KMS-11 (cell line): Measurements from ENCODE around the gene ZFYVE28.

Source experiments
- H2AFZ ChIP-seq: fragments of 200-600 bp; sonication (generic); 2 replicates; pipeline ENCODE4 v1.6.1; 2016; ENCODE audit warnings: antibody characterized with exemption, mixed run types, low read depth
- H3K27ac ChIP-seq: fragments of 200-600 bp; sonication (generic); 2 replicates; pipeline ENCODE4 v1.6.1; 2016; ENCODE audit warnings: mild to moderate bottlenecking, mixed run types
- H3K27me3 ChIP-seq: fragments of 200-600 bp; sonication (generic); 2 replicates; pipeline ENCODE4 v1.6.1; 2017; ENCODE audit warnings: mild to moderate bottlenecking, low read depth, mixed run types, moderate library complexity; ENCODE audit not compliant: insufficient read depth
- H3K36me3 ChIP-seq: fragments of 200-600 bp; sonication (generic); 2 replicates; pipeline ENCODE4 v1.6.1; 2017; ENCODE audit warnings: mild to moderate bottlenecking, mixed run types; ENCODE audit not compliant: insufficient read depth
- H3K4me1 ChIP-seq: fragments of 200-600 bp; sonication (generic); 2 replicates; pipeline ENCODE4 v1.6.1; 2016; ENCODE audit warnings: mild to moderate bottlenecking, low read depth, mixed run types; ENCODE audit not compliant: poor library complexity, severe bottlenecking
- H3K4me2 ChIP-seq: fragments of 200-600 bp; sonication (generic); 2 replicates; pipeline ENCODE4 v1.7.0; 2016; ENCODE audit warnings: mild to moderate bottlenecking, mixed run types
- H3K4me3 ChIP-seq: fragments of 200-600 bp; sonication (generic); IDR thresholded peaks from 2 replicates; pipeline ENCODE4 v1.6.1; 2017; ENCODE audit warnings: low read depth, low read length, mixed read lengths; ENCODE audit not compliant: insufficient read depth
- H3K79me2 ChIP-seq: fragments of 200-600 bp; sonication (generic); 2 replicates; pipeline ENCODE4 v1.6.1; 2016; ENCODE audit warnings: low read depth, mixed run types; ENCODE audit not compliant: insufficient read depth
- H3K9ac ChIP-seq: fragments of 200-600 bp; sonication (generic); 2 replicates; pipeline ENCODE4 v1.6.1; 2016; ENCODE audit warnings: mild to moderate bottlenecking, mixed run types
- H4K20me1 ChIP-seq: fragments of 200-600 bp; sonication (generic); 2 replicates; pipeline ENCODE4 v1.6.1; 2016; ENCODE audit warnings: mild to moderate bottlenecking, mixed run types; ENCODE audit not compliant: insufficient read depth
- CTCF ChIP-seq: fragments of 200-600 bp; sonication (generic); conservative IDR thresholded peaks from 2 replicates; pipeline ENCODE4 v1.6.1; 2017; ENCODE audit warnings: low read depth, mild to moderate bottlenecking, antibody characterized with exemption, low read length, moderate library complexity, mixed read lengths

ZFYVE28 gene

GRCh38 chr4:2281575-2282343 is 136.7 kb downstream of the ZFYVE28 start:
- Histone ChIP-seq H3K79me2 (no peaks in the 10 kb centered on the region), H3K9ac (no peak overlapping the region), H3K4me2 (no peak overlapping the region), H3K27ac (no peak overlapping the region), H3K4me3 (no peak overlapping the region), H3K36me3 (no peaks in the 10 kb centered on the region), H2AFZ (no peak overlapping the region), H4K20me1 (no peaks in the 10 kb centered on the region), H3K4me1 (no peaks in the 10 kb centered on the region), H3K27me3 (no peaks in the 10 kb centered on the region)
- TF ChIP-seq CTCF: no peak

GRCh38 chr4:2280531-2281300 is 137.7 kb downstream of the ZFYVE28 start:
- Histone ChIP-seq H2AFZ (no peak overlapping the region), H3K27me3 (no peaks in the 10 kb centered on the region), H3K79me2 (no peaks in the 10 kb centered on the region), H3K9ac (no peak overlapping the region), H3K4me1 (no peaks in the 10 kb centered on the region), H3K36me3 (no peaks in the 10 kb centered on the region), H3K27ac (no peak overlapping the region), H3K4me3 (no peak overlapping the region), H3K4me2 (no peak overlapping the region), H4K20me1 (no peaks in the 10 kb centered on the region)
- no peak for TF ChIP-seq CTCF

- no peak for TF ChIP-seq CTCF
- Histone ChIP-seq H3K27me3 (no peaks in the 10 kb centered on the region), H3K27ac (no peak overlapping the region), H3K36me3 (no peaks in the 10 kb centered on the region), H3K79me2 (no peaks in the 10 kb centered on the region), H3K9ac (no peak overlapping the region), H4K20me1 (no peaks in the 10 kb centered on the region), H3K4me1 (no peaks in the 10 kb centered on the region), H2AFZ (no peak overlapping the region), H3K4me2 (no peak overlapping the region), H3K4me3 (no peak overlapping the region)
Observed at GRCh38 chr4:2277956-2278355, 140.5 kb downstream of the ZFYVE28 start.

GRCh38 chr4:2276581-2277325 is 141.7 kb downstream of the ZFYVE28 start:
- H3K4me2 ChIP-seq: no peak overlapping the region
- H4K20me1 ChIP-seq: no peaks in the 10 kb centered on the region
- no peak overlapping the region for H3K9ac ChIP-seq
- no peaks in the 10 kb centered on the region for H3K27me3 ChIP-seq
- H3K4me1 ChIP-seq: no peaks in the 10 kb centered on the region
- TF ChIP-seq CTCF: no peak
- H3K79me2 ChIP-seq: no peaks in the 10 kb centered on the region
- no peaks in the 10 kb centered on the region for H3K36me3 ChIP-seq
- H2AFZ ChIP-seq: no peak overlapping the region
- H3K27ac ChIP-seq: no peak overlapping the region
- no peak overlapping the region for H3K4me3 ChIP-seq
